Measurements from ENCODE around the gene DMXL2.
"Not testable (repeated sequence)": the region's sequence is repeated elsewhere in the genome, so short reads cannot be mapped to it uniquely, and the experiment has no call there.

The DMXL2 gene

GRCh38 chr15:51621936-51622603, 501 bp downstream of the DMXL2 start:
- DNase-seq, result peak in 47 of 51 donors; percentile 6 to 80 (median 55)

- peak in 1 of 51 donors; percentile 30 for DNase-seq
Observed at GRCh38 chr15:51621155-51621765, 1.3 kb downstream of the DMXL2 start.

- peak in 2 of 51 donors; percentile 7 to 32 for DNase-seq
Observed at GRCh38 chr15:51620641-51621040, 1.9 kb downstream of the DMXL2 start.

- no peak for DNase-seq
Observed at GRCh38 chr15:51620122-51620521, 2.4 kb downstream of the DMXL2 start.

GRCh38 chr15:51619331-51620035, 3.1 kb downstream of the DMXL2 start:
- no peak for DNase-seq

GRCh38 chr15:51617886-51618285, 4.7 kb downstream of the DMXL2 start:
- no peak for DNase-seq

- no peak for DNase-seq
Observed at GRCh38 chr15:51613951-51614350, 8.6 kb downstream of the DMXL2 start.

- DNase-seq, result not testable (repeated sequence)
Observed at GRCh38 chr15:51612669-51613068, 9.9 kb downstream of the DMXL2 start.

- DNase-seq, result not testable (repeated sequence)
Observed at GRCh38 chr15:51603462-51603948, 19.1 kb downstream of the DMXL2 start.

GRCh38 chr15:51603002-51603401, 19.6 kb downstream of the DMXL2 start:
- no peak for DNase-seq

GRCh38 chr15:51602484-51602883, 20.1 kb downstream of the DMXL2 start:
- DNase-seq, result no peak

GRCh38 chr15:51601801-51602200, 20.8 kb downstream of the DMXL2 start:
- no peak for DNase-seq

GRCh38 chr15:51600114-51600513, 22.5 kb downstream of the DMXL2 start:
- DNase-seq, result no peak

- DNase-seq, result no peak
Observed at GRCh38 chr15:51589881-51590568, 32.5 kb downstream of the DMXL2 start.

- no peak for DNase-seq
Observed at GRCh38 chr15:51588966-51589365, 33.6 kb downstream of the DMXL2 start.

GRCh38 chr15:51585986-51586385, 36.6 kb downstream of the DMXL2 start:
- DNase-seq, result no peak

GRCh38 chr15:51580982-51581381, 41.6 kb downstream of the DMXL2 start:
- no peak for DNase-seq

GRCh38 chr15:51580385-51580784, 42.2 kb downstream of the DMXL2 start:
- no peak for DNase-seq

GRCh38 chr15:51579012-51579411, 43.6 kb downstream of the DMXL2 start:
- DNase-seq, result no peak

GRCh38 chr15:51577636-51578304, 44.8 kb downstream of the DMXL2 start:
- no peak for DNase-seq

GRCh38 chr15:51576911-51577500, 45.6 kb downstream of the DMXL2 start:
- no peak for DNase-seq

Measured in hypothalamus (tissue), 51 donors.